Measurements from ENCODE around the gene CYP51A1.
"Not testable (repeated sequence)": the region's sequence is repeated elsewhere in the genome, so short reads cannot be mapped to it uniquely, and the experiment has no call there.

The CYP51A1 gene

GRCh38 chr7:92131764-92132330 is 2.4 kb downstream of the CYP51A1 start:
- FAIRE-seq (no peak), DNase-seq (ENCODE audit: low spot score) (no peak)

- FAIRE-seq (no peak), DNase-seq (ENCODE audit: low spot score) (no peak)
These were observed 3.2 kb downstream of the CYP51A1 start for GRCh38 chr7:92131093-92131492.

GRCh38 chr7:92121681-92122080 is 12.6 kb downstream of the CYP51A1 start:
- FAIRE-seq (no peak), DNase-seq (ENCODE audit: low spot score) (no peak)

- DNase-seq (ENCODE audit: low spot score) (no peak), FAIRE-seq (no peak)
These were observed 15.0 kb downstream of the CYP51A1 start for GRCh38 chr7:92119213-92119759.

GRCh38 chr7:92116949-92117348 is 17.3 kb downstream of the CYP51A1 start:
- FAIRE-seq (no peak), DNase-seq (ENCODE audit: low spot score) (no peak)

GRCh38 chr7:92115821-92116220 is 18.5 kb downstream of the CYP51A1 start:
- FAIRE-seq (no peak), DNase-seq (ENCODE audit: low spot score) (no peak)

- FAIRE-seq (no peak), DNase-seq (ENCODE audit: low spot score) (no peak)
These were observed 23.4 kb downstream of the CYP51A1 start for GRCh38 chr7:92110857-92111256.

- no peak for DNase-seq (ENCODE audit: low spot score)
- FAIRE-seq, result no peak
These were observed 25.5 kb downstream of the CYP51A1 start for GRCh38 chr7:92108821-92109220.

- not testable (repeated sequence) for FAIRE-seq; DNase-seq (ENCODE audit: low spot score)
These were observed 31.4 kb downstream of the CYP51A1 start for GRCh38 chr7:92102862-92103261.

- DNase-seq (ENCODE audit: low spot score), result no peak
- no peak for FAIRE-seq
These were observed 33.7 kb downstream of the CYP51A1 start for GRCh38 chr7:92100534-92100933.

GRCh38 chr7:92095380-92095779 is 38.9 kb downstream of the CYP51A1 start:
- FAIRE-seq, result no peak

GRCh38 chr7:92092210-92092609 is 42.1 kb downstream of the CYP51A1 start:
- FAIRE-seq (no peak), DNase-seq (ENCODE audit: low spot score) (no peak)

More at GRCh38 chr7:92095380-92095779, 38.9 kb downstream of the CYP51A1 start:
- no peak for DNase-seq (ENCODE audit: low spot score)

GRCh38 chr7:92088266-92088665 is 46.0 kb downstream of the CYP51A1 start:
- DNase-seq (ENCODE audit: low spot score) (no peak), FAIRE-seq (no peak)

GRCh38 chr7:92083922-92084321 is 50.4 kb downstream of the CYP51A1 start:
- DNase-seq (ENCODE audit: low spot score); FAIRE-seq: not testable (repeated sequence)

- FAIRE-seq (peak; percentile 64), DNase-seq (ENCODE audit: low spot score) (no peak)
These were observed 57.8 kb downstream of the CYP51A1 start for GRCh38 chr7:92076509-92076908.

- DNase-seq (ENCODE audit: low spot score) (no peak), FAIRE-seq (no peak)
These were observed 58.7 kb downstream of the CYP51A1 start for GRCh38 chr7:92075455-92076158.

GRCh38 chr7:92072708-92073107 is 61.6 kb downstream of the CYP51A1 start:
- FAIRE-seq (no peak), DNase-seq (ENCODE audit: low spot score) (no peak)

GRCh38 chr7:92072121-92072520 is 62.2 kb downstream of the CYP51A1 start:
- FAIRE-seq, result no peak
- no peak for DNase-seq (ENCODE audit: low spot score)

GRCh38 chr7:92071032-92071431 is 63.2 kb downstream of the CYP51A1 start:
- FAIRE-seq (no peak), DNase-seq (ENCODE audit: low spot score) (no peak)

- DNase-seq (ENCODE audit: low spot score), result no peak
- FAIRE-seq, result no peak
These were observed 69.7 kb downstream of the CYP51A1 start for GRCh38 chr7:92064438-92065029.
